CD4-positive, alpha-beta T cell treated with Interleukin-17A for 4 hours (primary cell): Measurements from ENCODE around the gene ITPK1.

Source experiments
- DNase-seq: peaks from one replicate; pipeline ENCODE4 v3.0.0-alpha.2; 2020; ENCODE audit warnings: mixed read lengths

Gene ITPK1

GRCh38 chr14:93023802-93024434 lies 91.8 kb downstream of the ITPK1 start:
- no peak for DNase-seq

GRCh38 chr14:93023039-93023438 lies 92.7 kb downstream of the ITPK1 start:
- no peak for DNase-seq

- no peak for DNase-seq
Observed at GRCh38 chr14:93019970-93020369, 95.8 kb downstream of the ITPK1 start.

GRCh38 chr14:93019367-93019843 lies 96.3 kb downstream of the ITPK1 start:
- DNase-seq, result no peak

GRCh38 chr14:93018366-93018765 lies 97.4 kb downstream of the ITPK1 start:
- DNase-seq, result no peak

GRCh38 chr14:93017898-93018297 lies 97.8 kb downstream of the ITPK1 start:
- DNase-seq, result no peak

- DNase-seq, result no peak
Observed at GRCh38 chr14:93017301-93017797, 98.4 kb downstream of the ITPK1 start.

GRCh38 chr14:93016275-93016845 lies 99.4 kb downstream of the ITPK1 start:
- DNase-seq, result no peak

- no peak for DNase-seq
Observed at GRCh38 chr14:93015505-93015904, 100.2 kb downstream of the ITPK1 start.

GRCh38 chr14:93015064-93015463 lies 100.7 kb downstream of the ITPK1 start:
- DNase-seq, result no peak

GRCh38 chr14:93014058-93015023 lies 101.4 kb downstream of the ITPK1 start:
- no peak for DNase-seq

GRCh38 chr14:93012951-93013719 lies 102.6 kb downstream of the ITPK1 start:
- no peak for DNase-seq

GRCh38 chr14:93012506-93012905 lies 103.2 kb downstream of the ITPK1 start:
- DNase-seq, result no peak

- DNase-seq, result no peak
Observed at GRCh38 chr14:93011650-93012325, 103.9 kb downstream of the ITPK1 start.

- DNase-seq, result no peak
Observed at GRCh38 chr14:93011141-93011529, 104.6 kb downstream of the ITPK1 start.

- DNase-seq, result no peak
Observed at GRCh38 chr14:93010522-93011140, 105.1 kb downstream of the ITPK1 start.

GRCh38 chr14:93010130-93010499 lies 105.6 kb downstream of the ITPK1 start:
- DNase-seq, result no peak

GRCh38 chr14:93009471-93010129 lies 106.1 kb downstream of the ITPK1 start:
- DNase-seq, result no peak

- no peak for DNase-seq
Observed at GRCh38 chr14:93008381-93008780, 107.3 kb downstream of the ITPK1 start.

GRCh38 chr14:93007225-93007997 lies 108.3 kb downstream of the ITPK1 start:
- DNase-seq, result no peak
